ENCODE results near the gene COQ8A. TPM values are rescaled to one million over a fixed set of nuclear protein-coding genes. Genes with fewer than 3 reads are reported as not detected.

COQ8A gene
- total and polyA plus RNA-seq, 10 of the 15 experiments (the other 5 are each of a cell fraction or from before 2014, with no cell fraction given) = 0.72 to 24.8 (median 12.1) TPM

DNA sequence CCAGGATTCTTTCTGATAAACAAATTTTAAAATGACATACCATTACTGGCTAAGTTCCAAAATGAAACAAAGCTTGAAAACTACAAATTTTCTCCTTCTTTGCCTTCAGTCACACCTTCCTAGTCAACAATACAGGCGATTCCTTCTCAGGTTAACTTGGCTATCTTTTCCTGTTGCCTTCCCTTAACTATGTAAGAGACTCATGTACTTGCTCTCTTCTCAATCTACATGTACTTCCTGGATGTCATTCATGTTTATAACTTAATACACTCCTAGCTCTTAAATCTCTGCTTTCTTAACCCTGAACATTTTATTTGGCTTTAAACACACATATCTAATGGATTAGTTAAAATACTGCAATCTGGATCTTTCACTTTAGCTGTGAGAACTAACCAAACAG is 97.0 kb downstream of the COQ8A start:
- intact Hi-C loops (cut with micrococcal nuclease; ENCODE audit: unreplicated experiment) (no loop called here), in situ Hi-C loops (cut with MboI) (no loop called here)
- ATAC-seq (no peak), FAIRE-seq (no peak), DNase-seq (ENCODE audit: low read depth, low spot score) (no peak)
- Histone ChIP-seq H3K36me3 (ENCODE audit: control insufficient read depth in 2 of 2, insufficient read depth in 2 of 2, low read length in 1 of 2) (no peaks in the 10 kb centered on the region), H3K27ac (ENCODE audit: control insufficient read depth, insufficient read depth) (no peak overlapping the region), H2AFZ (ENCODE audit: control insufficient read depth, low read depth, low read length) (no peak overlapping the region), H3K9me3 (replicated peaks; ENCODE audit: control insufficient read depth, insufficient read depth, low read length) (no peaks in the 10 kb centered on the region), H3K79me2 (ENCODE audit: control insufficient read depth, insufficient read depth, low read length) (no peaks in the 10 kb centered on the region), H3K9ac (ENCODE audit: control insufficient read depth, insufficient read depth, low read length) (no peak overlapping the region), H4K20me1 (ENCODE audit: control insufficient read depth, insufficient read depth) (no peaks in the 10 kb centered on the region), H3K4me1 (ENCODE audit: control insufficient read depth, insufficient read depth, low read length) (no peaks in the 10 kb centered on the region), H3K27me3 (replicated peaks in 1 of 2; ENCODE audit: control insufficient read depth in 2 of 2, insufficient read depth in 2 of 2, low read length in 1 of 2) (no peaks in the 10 kb centered on the region), H3K4me3 (no peak overlapping the region), H3K4me2 (ENCODE audit: control insufficient read depth, insufficient read depth) (no peak overlapping the region)
- WGBS (ENCODE audit: insufficient coverage, insufficient replicate concordance, low lambda C conversion rate, missing lambda C conversion rate) = 4% methylated on average over 1 of the region's 1 CpG
- ChIA-PET POLR2A (no interaction called here), CTCF (interaction anchor here (0.6 kb wide), 1 partner anchor 100 kb away, joined by 3 read pairs; no protein-coding TSS in a partner anchor), SMC1A (ENCODE audit: uncharacterized antibody, unreplicated experiment) (interaction anchor here (1.2 kb wide), 1 partner anchor 25 kb away, joined by 3 read pairs; no protein-coding TSS in a partner anchor), RAD21 (ENCODE audit: unreplicated experiment) (no interaction called here)
- no TSS peak for BruUV-seq (replicated peaks)
- TF ChIP-seq ZNF24 (IDR thresholded peaks at IDR 0.05) (no peak), PML (IDR thresholded peaks at IDR 0.05; ENCODE audit: low read length) (no peak), ZSCAN29 (IDR thresholded peaks at IDR 0.05) (no peak), EGR1 (IDR thresholded peaks at IDR 0.05; ENCODE audit: borderline replicate concordance in 1 of 2, low read depth in 2 of 2, low read length in 2 of 2) (no peak), NR2C2 (IDR thresholded peaks at IDR 0.05; ENCODE audit: borderline replicate concordance, control insufficient read depth, insufficient read length, low read depth) (no peak)

Small RNA genes lying within 50 kb of the gene (small RNA-seq; reads per million reads assigned to genes)
- not detected for gene AL353689.1

Other genes with a start within 250 kb of the COQ8A start
- gene ITPKB, start 201.0 kb upstream of the COQ8A start, total RNA-seq (2014; rRNA removed) = 16.5 and 17.5 TPM in 2 replicates
- gene ITPKB, start 201.0 kb upstream of the COQ8A start, total RNA-seq (2014; rRNA removed; fragmentation: Illumina TruSeq; extraction: Trizol) = 14.2 and 14.6 TPM in 2 replicates
- gene ITPKB, start 201.0 kb upstream of the COQ8A start, total RNA-seq (2021) = 34.4 and 38.7 TPM in 2 replicates
- gene ITPKB, start 201.0 kb upstream of the COQ8A start, polyA plus RNA-seq (2011; rRNA removed) = 8.8 and 11.6 TPM in 2 replicates
- gene ITPKB, start 201.0 kb upstream of the COQ8A start, polyA plus RNA-seq (2014; fragmentation: Illumina TruSeq; extraction: Trizol) = 8.8 and 14.7 TPM in 2 replicates
- gene ITPKB, start 201.0 kb upstream of the COQ8A start, polyA plus RNA-seq (2014; fragmentation: Nextera tagmentation; extraction: Ambion mirVana) = 1 to 10 TPM; 1.3 TPM
- gene ITPKB, start 201.0 kb upstream of the COQ8A start, polyA plus RNA-seq (2014; rRNA removed) = 20.3 and 20.9 TPM in 2 replicates
- gene ITPKB, start 201.0 kb upstream of the COQ8A start, polyA plus RNA-seq (2016; fragmentation: Nextera tagmentation; extraction: Ambion mirVana) = 1 to 10 TPM; 2.2 to 5.2 TPM
- 13.0 and 13.2 TPM in 2 replicates for gene PSEN2, start 69.7 kb upstream of the COQ8A start, total RNA-seq (2014; rRNA removed)
- gene PSEN2, start 69.7 kb upstream of the COQ8A start, total RNA-seq (2014; rRNA removed; fragmentation: Illumina TruSeq; extraction: Trizol) = 5.7 and 6.7 TPM in 2 replicates
- gene PSEN2, start 69.7 kb upstream of the COQ8A start, total RNA-seq (2021) = 8.2 and 11.0 TPM in 2 replicates
- 2.1 and 4.4 TPM in 2 replicates for gene PSEN2, start 69.7 kb upstream of the COQ8A start, polyA plus RNA-seq (2011; rRNA removed)
- gene PSEN2, start 69.7 kb upstream of the COQ8A start, polyA plus RNA-seq (2014; fragmentation: Illumina TruSeq; extraction: Trizol) = 3.4 and 5.7 TPM in 2 replicates
- 1 to 10 TPM in 1 of 2 experiments, under 1 TPM in 1; 0.90 to 2.5 TPM for gene PSEN2, start 69.7 kb upstream of the COQ8A start, polyA plus RNA-seq (2014; fragmentation: Nextera tagmentation; extraction: Ambion mirVana)
- 7.3 and 13.3 TPM in 2 replicates for gene PSEN2, start 69.7 kb upstream of the COQ8A start, polyA plus RNA-seq (2014; rRNA removed)
- gene PSEN2, start 69.7 kb upstream of the COQ8A start, polyA plus RNA-seq (2016; fragmentation: Nextera tagmentation; extraction: Ambion mirVana) = 1 to 10 TPM; 8.2 to 10.0 TPM

Data from GM12878 (cell line).